ENCODE data around the gene GDNF. TPM values are rescaled to one million over a fixed set of nuclear protein-coding genes. Genes with fewer than 3 reads are reported as not detected.
"Not testable (repeated sequence)": the region's sequence is repeated elsewhere in the genome, so short reads cannot be mapped to it uniquely, and the experiment has no call there.

Gene GDNF
- total RNA-seq, 1 donor: under 0.01 TPM

DNA sequence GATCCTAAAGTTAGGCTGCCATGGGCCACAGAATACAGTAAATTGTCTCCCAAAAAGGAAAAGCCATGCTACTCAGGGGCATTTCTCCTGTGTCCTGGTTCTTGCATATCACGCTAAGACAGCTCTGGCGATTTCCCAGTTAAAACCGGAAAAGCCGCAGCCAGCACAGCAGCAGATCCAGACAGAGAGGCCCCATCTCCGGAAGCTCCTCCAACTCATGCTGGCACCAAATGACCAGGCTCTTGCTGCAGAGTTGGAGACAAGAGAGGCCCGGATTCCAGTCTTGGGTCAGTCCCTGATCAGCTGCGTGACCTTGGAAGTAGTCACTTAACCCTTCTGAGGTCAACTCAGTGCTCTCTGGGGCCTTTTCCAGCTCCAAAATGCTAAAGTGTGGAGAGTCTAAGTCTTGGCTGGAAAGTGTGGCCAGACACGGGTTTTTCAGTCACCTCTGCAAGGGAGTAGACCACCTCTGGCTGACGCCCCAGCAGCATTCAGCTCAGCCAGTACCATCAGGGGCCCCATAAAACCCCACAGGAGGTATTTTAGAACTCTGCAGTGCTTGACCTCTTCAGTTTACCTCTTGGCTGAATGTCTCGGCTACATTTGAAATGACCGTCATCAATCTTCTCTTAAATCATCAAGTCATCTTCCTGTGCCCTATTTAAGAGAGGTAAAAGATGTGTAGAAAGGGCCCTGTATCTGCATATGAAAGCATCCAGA is 16.2 kb downstream of the GDNF start:
- no peak for DNase-seq (ENCODE audit: low read depth in 2 of 3, low spot score in 2 of 3)

- DNase-seq (ENCODE audit: low read depth in 2 of 3, low spot score in 2 of 3): no peak
Observed at GRCh38 chr5:37816883-37817282, 23.0 kb downstream of the GDNF start.

DNA sequence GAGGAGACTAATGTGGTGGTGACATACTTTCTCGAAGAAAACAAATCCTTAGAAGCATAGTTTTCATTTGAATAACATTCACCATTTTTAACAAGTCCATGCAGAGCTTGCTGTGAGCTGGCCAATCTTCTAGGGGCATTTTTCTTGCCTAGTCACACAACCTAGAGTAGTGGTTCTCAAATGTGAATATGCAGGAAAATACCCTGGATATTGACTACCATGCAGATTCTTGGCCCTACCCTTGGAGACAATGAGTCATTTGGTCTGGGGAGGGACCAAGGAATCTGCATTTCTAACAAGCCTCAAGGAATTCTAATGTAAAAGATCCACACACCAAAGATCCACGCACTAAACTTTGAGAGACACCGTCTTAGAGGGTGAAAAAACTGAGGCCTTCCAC is 23.5 kb downstream of the GDNF start:
- DNase-seq (ENCODE audit: low read depth in 2 of 3, low spot score in 2 of 3): no peak

DNA sequence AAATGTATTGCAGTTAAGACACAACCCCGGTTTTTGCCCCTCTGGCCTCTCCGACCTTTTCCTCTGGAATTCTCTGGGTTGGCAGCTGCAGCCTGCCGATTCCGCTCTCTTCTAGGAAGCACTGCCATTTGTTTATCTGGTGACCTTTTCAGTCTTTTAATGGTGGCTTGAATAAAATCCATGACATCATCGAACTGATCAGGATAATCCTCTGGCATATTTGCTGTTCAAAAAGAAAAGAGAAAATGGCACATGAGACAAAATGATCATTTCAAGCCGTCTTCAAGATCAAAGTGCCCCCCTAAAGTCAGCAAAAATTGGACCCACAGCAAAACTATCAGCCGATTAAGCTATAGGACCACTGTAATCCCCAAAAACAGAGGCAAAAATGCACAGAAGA is 23.9 kb downstream of the GDNF start:
- DNase-seq (ENCODE audit: low read depth in 2 of 3, low spot score in 2 of 3): no peak

- DNase-seq (ENCODE audit: low read depth in 2 of 3, low spot score in 2 of 3): no peak
Observed at GRCh38 chr5:37814699-37815098, 25.1 kb downstream of the GDNF start.

- no peak for DNase-seq (ENCODE audit: low read depth in 2 of 3, low spot score in 2 of 3)
Observed at GRCh38 chr5:37812365-37812764, 27.5 kb downstream of the GDNF start.

DNA sequence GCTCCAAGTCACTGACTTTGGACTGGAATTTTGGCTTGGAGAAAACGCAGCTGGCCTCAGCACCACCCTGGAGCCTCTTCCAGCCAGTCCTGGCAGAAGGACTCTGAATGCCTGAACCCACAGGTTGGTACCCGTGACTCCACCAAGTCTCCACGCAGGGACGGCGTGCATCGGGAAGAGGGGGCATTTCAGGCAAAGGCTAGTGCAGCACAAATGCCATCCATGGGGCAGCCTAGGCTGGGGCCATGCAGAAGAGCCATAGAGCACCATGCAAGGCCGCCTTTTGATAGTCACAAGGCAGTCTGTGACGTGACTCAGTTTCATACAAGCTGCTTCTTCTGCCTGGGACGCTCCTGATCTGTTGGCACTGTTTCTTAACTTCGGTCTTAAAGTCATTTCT is 28.0 kb downstream of the GDNF start:
- DNase-seq (ENCODE audit: low read depth in 2 of 3, low spot score in 2 of 3): no peak

- DNase-seq (ENCODE audit: low read depth in 2 of 3, low spot score in 2 of 3): no peak
Observed at GRCh38 chr5:37810311-37810710, 29.5 kb downstream of the GDNF start.

DNA sequence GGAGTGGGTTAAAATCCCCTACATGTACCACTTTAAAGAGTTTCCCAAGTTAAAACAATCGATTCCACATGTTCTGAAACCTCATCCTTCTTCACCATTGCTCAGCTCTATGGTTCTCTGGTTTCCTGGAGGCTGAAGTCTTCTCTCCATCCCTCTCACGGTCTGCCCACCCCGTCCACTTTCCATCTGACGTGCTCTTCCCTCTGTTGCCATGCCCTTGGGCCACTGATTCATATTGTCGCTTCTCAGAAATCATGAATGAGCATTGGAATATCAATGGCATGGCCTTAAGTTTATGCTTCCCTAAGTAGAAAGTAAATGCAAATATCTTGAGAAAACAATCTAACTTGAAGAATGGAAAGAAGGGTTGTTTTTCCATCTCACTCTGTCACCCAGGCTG is 30.9 kb downstream of the GDNF start:
- no peak for DNase-seq (ENCODE audit: low read depth in 2 of 3, low spot score in 2 of 3)

GRCh38 chr5:37807621-37808301 is 32.1 kb downstream of the GDNF start:
- DNase-seq (ENCODE audit: low read depth in 2 of 3, low spot score in 2 of 3): no peak

GRCh38 chr5:37807015-37807414 is 32.8 kb downstream of the GDNF start:
- DNase-seq (ENCODE audit: low read depth in 2 of 3, low spot score in 2 of 3): no peak

DNA sequence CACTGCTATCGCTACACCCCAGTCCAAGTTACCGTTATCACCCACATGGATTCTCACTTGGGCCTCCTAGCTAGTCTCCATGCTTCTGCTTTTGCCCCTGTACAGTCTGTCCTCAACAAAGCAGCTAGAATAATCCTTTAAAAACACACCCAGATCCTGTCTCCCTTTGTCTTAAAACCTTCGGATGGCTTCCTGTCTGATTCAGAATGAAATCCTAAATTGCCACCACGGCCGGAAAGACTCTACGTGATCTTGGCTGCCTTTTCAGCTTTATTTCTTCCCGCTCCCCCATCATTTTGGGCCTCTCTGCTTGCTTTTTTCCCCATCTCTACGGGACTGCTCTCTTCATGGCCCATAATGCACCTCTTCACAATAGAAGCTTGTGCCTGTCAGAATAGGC is 33.4 kb downstream of the GDNF start:
- no peak for DNase-seq (ENCODE audit: low read depth in 2 of 3, low spot score in 2 of 3)

GRCh38 chr5:37806016-37806415 is 33.8 kb downstream of the GDNF start:
- DNase-seq (ENCODE audit: low read depth in 2 of 3, low spot score in 2 of 3): no peak

DNA sequence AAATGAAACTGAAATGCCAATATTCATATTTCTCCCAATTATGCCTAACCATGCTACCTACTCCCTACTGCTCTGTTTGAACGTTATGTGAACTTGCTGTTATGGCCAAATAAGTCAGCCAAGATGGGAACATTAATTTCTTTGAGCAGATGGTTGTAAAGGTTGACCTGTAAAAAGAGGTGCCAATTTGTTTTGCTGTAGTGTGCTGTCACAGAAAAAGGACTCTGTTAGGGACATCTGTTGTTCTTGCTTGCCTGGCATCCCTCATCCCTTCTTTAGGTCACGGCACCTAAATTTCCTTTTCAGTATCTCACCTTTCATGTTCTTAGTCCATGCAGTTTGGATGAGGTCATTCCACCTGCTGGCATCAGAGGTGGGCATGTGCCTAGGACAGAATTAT is 35.4 kb downstream of the GDNF start:
- no peak for DNase-seq (ENCODE audit: low read depth in 2 of 3, low spot score in 2 of 3)

GRCh38 chr5:37803487-37803886 is 36.4 kb downstream of the GDNF start:
- no peak for DNase-seq (ENCODE audit: low read depth in 2 of 3, low spot score in 2 of 3)

- no peak for DNase-seq (ENCODE audit: low read depth in 2 of 3, low spot score in 2 of 3)
Observed at GRCh38 chr5:37801521-37801920, 38.3 kb downstream of the GDNF start.

- no peak for DNase-seq (ENCODE audit: low read depth in 2 of 3, low spot score in 2 of 3)
Observed at GRCh38 chr5:37799865-37800421, 39.9 kb downstream of the GDNF start.

DNA sequence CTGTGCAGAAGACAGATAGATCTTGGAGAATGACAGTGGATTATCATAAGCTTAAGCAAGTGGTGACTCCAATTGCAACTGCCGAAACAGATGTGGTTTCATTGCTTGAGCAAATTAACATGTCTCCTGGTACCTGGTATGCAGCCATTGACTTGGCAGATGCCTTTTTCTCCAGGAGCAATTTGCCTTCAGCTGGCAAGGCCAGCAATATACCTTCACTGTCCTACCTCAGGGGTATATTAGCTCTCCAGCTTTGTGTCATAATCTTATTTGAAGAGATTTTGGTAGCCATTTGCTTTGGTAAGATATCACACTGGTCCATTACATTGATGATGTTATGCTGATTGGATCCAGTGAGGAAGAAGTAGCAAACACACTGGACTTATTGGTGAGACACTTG is 43.4 kb downstream of the GDNF start:
- DNase-seq (ENCODE audit: low read depth in 2 of 3, low spot score in 2 of 3): not testable (repeated sequence)

- not testable (repeated sequence) for DNase-seq (ENCODE audit: low read depth in 2 of 3, low spot score in 2 of 3)
Observed at GRCh38 chr5:37795292-37795691, 44.5 kb downstream of the GDNF start.

GRCh38 chr5:37792975-37793631 is 46.7 kb downstream of the GDNF start:
- no peak for DNase-seq (ENCODE audit: low read depth in 2 of 3, low spot score in 2 of 3)

- DNase-seq (ENCODE audit: low read depth in 2 of 3, low spot score in 2 of 3): no peak
Observed at GRCh38 chr5:37791321-37791720, 48.5 kb downstream of the GDNF start.

DNA sequence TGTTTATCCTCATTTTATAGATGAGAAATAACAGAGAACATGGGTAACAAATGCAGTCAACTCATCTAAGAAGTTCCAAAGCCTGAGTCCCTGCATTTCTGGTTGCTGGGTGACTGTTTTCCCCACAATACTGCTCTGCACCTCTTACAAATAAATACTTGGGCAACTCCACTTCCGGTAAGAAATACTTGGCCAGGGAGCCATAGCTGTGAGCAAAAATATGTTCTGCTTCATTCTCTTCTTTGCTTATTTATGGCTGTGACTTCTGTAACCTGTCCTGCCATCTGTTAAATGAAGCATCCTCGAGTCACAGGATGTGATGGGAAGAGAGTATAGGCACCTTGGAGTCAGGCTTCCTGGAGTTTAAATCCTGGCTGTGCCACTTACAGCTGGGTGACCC is 49.9 kb downstream of the GDNF start:
- DNase-seq (ENCODE audit: low read depth in 2 of 3, low spot score in 2 of 3): no peak

All from hematopoietic multipotent progenitor cell (in vitro differentiated cells).